H1 (cell line): ENCODE data around the gene CCNK. TPM values are rescaled to one million over a fixed set of nuclear protein-coding genes. Genes with fewer than 3 reads are reported as not detected.

Experiments used
- GTF2F1 ChIP-seq: IDR thresholded peaks from 2 replicates; pipeline ENCODE4 v1.6.1; 2012; ENCODE audit warnings: low read depth, low read length, improper control_type of control experiment, borderline replicate concordance
- KDM5A ChIP-seq: fragments of 200-600 bp; IDR thresholded peaks from 2 replicates; pipeline ENCODE4 v1.7.1; 2012; ENCODE audit warnings: mild to moderate bottlenecking, low read length, inconsistent platforms, mixed read lengths
- POLR2AphosphoS5 ChIP-seq: IDR thresholded peaks from 2 replicates; pipeline ENCODE4 v1.6.1; 2011; ENCODE audit warnings: low read depth, low read length
- TAF7 ChIP-seq: optimal IDR thresholded peaks from 2 replicates; pipeline ENCODE3; 2011; ENCODE audit warnings: low read depth, mild to moderate bottlenecking, inconsistent platforms, low read length, moderate library complexity, borderline replicate concordance
- polyA plus RNA-seq, 7 experiments: library from polyadenylated mRNA; depleted of rRNA in 3 of 7; stranded (reverse) in 5 of 7; unstranded in 2 of 7; fragments of >200 nt in 5 of 7; fragments of 200-250 nt in 2 of 7; gene quantifications; 1 replicate in 5 of 7; 2 replicates in 1 of 7; 4 replicates in 1 of 7; pipeline versions ENCODE4 v1.2.1 to v1.2.3, GENCODE V29; 2011 to 2013; ENCODE audit warnings: missing spikeins in 2 of 7, mixed read lengths in 2 of 7
- total RNA-seq: library from RNA; stranded (reverse); fragmentation: NEBNext Ultra II Directional; extraction: Animal tissue kit (Norgen Biotek cat#: 25700); gene quantifications from 2 replicates; pipeline ENCODE4 v1.2.1, GENCODE V29; 2021

CCNK gene
- total and polyA plus RNA-seq, 2 of the 8 experiments (the other 6 are each of a cell fraction or from before 2014, with no cell fraction given) = 10.7 to 82.7 TPM

DNA sequence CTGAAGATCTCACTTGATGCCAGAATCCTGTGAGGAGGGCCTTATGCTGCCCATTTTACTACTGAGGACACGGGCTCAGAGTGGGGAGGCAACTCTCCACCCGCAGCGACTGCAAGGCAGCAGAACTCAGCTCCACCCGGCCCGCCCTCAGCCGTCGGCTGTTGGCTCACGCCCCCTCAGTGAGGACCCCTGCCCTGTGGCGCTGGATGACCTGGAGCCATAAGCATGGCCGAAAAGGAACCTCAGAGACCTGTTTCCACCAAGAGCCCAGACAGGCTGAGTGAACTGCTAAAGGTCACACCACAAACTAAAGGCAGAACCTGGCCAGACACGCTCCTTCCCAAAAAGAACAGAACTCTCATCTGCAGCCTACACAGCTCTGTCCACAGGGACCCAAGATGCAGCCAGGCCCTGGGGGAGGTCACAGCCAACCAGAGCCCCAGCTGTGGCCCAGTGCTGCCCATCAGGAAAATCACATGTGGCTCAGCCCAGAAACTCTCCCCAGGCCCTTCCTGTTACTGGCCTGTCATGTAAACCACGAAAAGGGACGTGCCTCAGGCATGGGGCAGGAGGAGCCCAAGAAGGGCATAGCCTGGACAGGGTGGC, 32.8 kb downstream of the CCNK start (continued):
- TF ChIP-seq KDM5A (no peak), TAF7 (no peak), GTF2F1 (no peak), POLR2AphosphoS5 (no peak)
